ENCODE data around the gene ZGPAT. TPM values are rescaled to one million over a fixed set of nuclear protein-coding genes. Genes with fewer than 3 reads are reported as not detected.

Gene ZGPAT
- total and polyA plus RNA-seq, 2 of the 8 experiments (the other 6 are each of a cell fraction or from before 2014, with no cell fraction given), result 14.5 to 21.4 TPM

- H3K23ac ChIP-seq (ENCODE audit: insufficient read length), result no peak overlapping the region
- no peak overlapping the region for H2BK12ac ChIP-seq (ENCODE audit: low read depth, low read length)
- no peak overlapping the region for H2AK5ac ChIP-seq (ENCODE audit: low read depth, low read length)
- H4K8ac ChIP-seq (ENCODE audit: extremely low read depth, insufficient read depth, low read length), result no peak overlapping the region
- no peak overlapping the region for H3K4me3 ChIP-seq (ENCODE audit: extremely low read depth in 1 of 4, insufficient read depth in 2 of 4, low read depth in 3 of 4, low read length in 4 of 4)
- H2BK120ac ChIP-seq (replicated peaks; ENCODE audit: low read depth, low read length), result no peak overlapping the region
- H2BK5ac ChIP-seq (ENCODE audit: low read depth, low read length), result no peak overlapping the region
- no peak for TF ChIP-seq CTBP2 (IDR thresholded peaks at IDR 0.05; ENCODE audit: borderline replicate concordance, insufficient read depth, insufficient read length, low read length)
- TF ChIP-seq EGR1 (IDR thresholded peaks at IDR 0.05; ENCODE audit: borderline replicate concordance, low read depth, low read length), result no peak
- no peak for TF ChIP-seq SP4 (IDR thresholded peaks at IDR 0.05; ENCODE audit: low read length)
- TF ChIP-seq CBX5 (IDR thresholded peaks at IDR 0.05; ENCODE audit: low read depth, low read length), result no peak
- no peak for TF ChIP-seq ZNF274 (IDR thresholded peaks at IDR 0.05; ENCODE audit: borderline replicate concordance, extremely low read depth, low read length)
- TF ChIP-seq TAF1 (IDR thresholded peaks at IDR 0.05; ENCODE audit: low read depth, low read length), result no peak
- H3K56ac ChIP-seq (replicated peaks; ENCODE audit: insufficient read length, low read depth, low read length), result no peak overlapping the region
- ChIA-PET CTCF (ENCODE audit: partially characterized antibody) (interaction anchor here (0.7 to 1.3 kb wide), 5 partner anchors 16 to 73 kb away, joined by 3 to 5 read pairs (median 3); no protein-coding TSS in a partner anchor), POLR2A (ENCODE audit: partially characterized antibody) (interaction anchor here (0.9 to 1.4 kb wide), 7 partner anchors 9 to 203 kb away, joined by 3 to 5 read pairs (median 3); partner anchors contain the start of genes STMN3, TNFRSF6B and TPD52L2)
- no peak overlapping the region for H3K9ac ChIP-seq (replicated peaks in 1 of 4; ENCODE audit: extremely low read depth in 1 of 4, low read depth in 3 of 4, low read length in 3 of 4)
- H2BK20ac ChIP-seq (ENCODE audit: low read length), result no peak overlapping the region
- DNase-seq (ENCODE audit: low read depth in 1 of 2, low spot score in 2 of 2) (no peak), FAIRE-seq (no peak)
- no peak overlapping the region for H2AFZ ChIP-seq (ENCODE audit: low read length)
- H3K9me3 ChIP-seq (ENCODE audit: insufficient read depth in 2 of 2, low read depth in 1 of 2, low read length in 1 of 2), result no peaks in the 10 kb centered on the region
- peaks cover 0 to 9% of the 10 kb centered on the region in 2 experiments; a peak in 1 of 4 replicates for H3K79me2 ChIP-seq (ENCODE audit: control insufficient read depth in 1 of 2, insufficient read depth in 2 of 2, low read length in 2 of 2)
- no peaks in the 10 kb centered on the region; the same call in 1 of the 2 replicates for H3K79me1 ChIP-seq (ENCODE audit: low read depth, low read length)
- no peak overlapping the region for H3K4me2 ChIP-seq (ENCODE audit: insufficient read depth in 1 of 2, low read depth in 2 of 2, low read length in 2 of 2)
- H4K20me1 ChIP-seq (replicated peaks in 1 of 2; ENCODE audit: control insufficient read depth in 1 of 2, insufficient read depth in 2 of 2, low read length in 2 of 2), result peaks cover 5 to 10% of the 10 kb centered on the region in 2 experiments
- 91% methylated on average over 31 of the region's 33 CpGs; no CpG with 5 or more reads in 1 of the 2 experiments for WGBS, 2 experiments (ENCODE audit: extremely low coverage in 1 of 2, insufficient coverage in 1 of 2, insufficient read length in 1 of 2, insufficient replicate concordance in 2 of 2, low coverage in 1 of 2, low lambda C conversion rate in 2 of 2, missing lambda C conversion rate in 1 of 2)
- H3K14ac ChIP-seq (ENCODE audit: insufficient read length), result no peak overlapping the region
- no peak overlapping the region for H3K18ac ChIP-seq (ENCODE audit: extremely low read depth, low read length)
- peaks cover 0 to 9% (median 5%) of the 10 kb centered on the region in 4 experiments; a peak in 5 of 7 replicates for H3K4me1 ChIP-seq (replicated peaks in 1 of 4; ENCODE audit: control insufficient read depth in 3 of 4, insufficient read depth in 4 of 4, low read length in 3 of 4)
- H4K5ac ChIP-seq (ENCODE audit: insufficient read length, low read depth, low read length), result no peak overlapping the region
- no peak overlapping the region for H3K27ac ChIP-seq (ENCODE audit: low read depth, low read length)
- peaks cover 0 to 17% (median 9%) of the 10 kb centered on the region in 4 experiments; a peak in 6 of 8 replicates for H3K36me3 ChIP-seq (ENCODE audit: control insufficient read depth in 2 of 4, insufficient read depth in 4 of 4, low read length in 3 of 4)
- no peaks in the 10 kb centered on the region for H3K27me3 ChIP-seq (replicated peaks in 1 of 4; ENCODE audit: control insufficient read depth in 3 of 4, extremely low read depth in 1 of 4, insufficient read depth in 3 of 4, low read length in 3 of 4)
- no peak overlapping the region for H4K91ac ChIP-seq (replicated peaks; ENCODE audit: insufficient read length, low read length)
- H3K23me2 ChIP-seq (ENCODE audit: low read depth, low read length), result peaks cover 9% of the 10 kb centered on the region
- no peak overlapping the region for H3K4ac ChIP-seq (replicated peaks; ENCODE audit: insufficient read length, low read depth, low read length)
- no peak overlapping the region for H2BK15ac ChIP-seq (ENCODE audit: low read length)
Observed at GRCh38 chr20:63661959-63662812, 45.7 kb upstream of the ZGPAT start.

All from H1 (cell line).